GM10266 (cell line): ENCODE data around the gene GALNT13.

Experiments used
- DNase-seq: peaks from one replicate; pipeline ENCODE4 v3.0.0; 2012; ENCODE audit errors: extremely low spot score
- CTCF ChIP-seq: IDR thresholded peaks from 2 replicates; pipeline ENCODE4 v1.5.1; 2012; ENCODE audit warnings: mild to moderate bottlenecking, low read depth; ENCODE audit not compliant: control insufficient read depth, insufficient read depth; ENCODE audit errors: missing control alignments

Gene GALNT13

GRCh38 chr2:154203902-154204301 lies 332.2 kb downstream of the GALNT13 start:
- DNase-seq: no peak
- no peak for TF ChIP-seq CTCF

- no peak for DNase-seq
- TF ChIP-seq CTCF: no peak
Observed at GRCh38 chr2:154207288-154208047, 335.7 kb downstream of the GALNT13 start.

- no peak for DNase-seq
- TF ChIP-seq CTCF: no peak
Observed at GRCh38 chr2:154223726-154224125, 352.0 kb downstream of the GALNT13 start.

GRCh38 chr2:154226931-154227330 lies 355.2 kb downstream of the GALNT13 start:
- no peak for DNase-seq
- no peak for TF ChIP-seq CTCF

- no peak for TF ChIP-seq CTCF
- no peak for DNase-seq
Observed at GRCh38 chr2:154228566-154229280, 357.0 kb downstream of the GALNT13 start.

GRCh38 chr2:154229966-154230365 lies 358.2 kb downstream of the GALNT13 start:
- no peak for TF ChIP-seq CTCF

GRCh38 chr2:154231021-154231420 lies 359.3 kb downstream of the GALNT13 start:
- no peak for TF ChIP-seq CTCF
- DNase-seq: no peak

More at GRCh38 chr2:154229966-154230365, 358.2 kb downstream of the GALNT13 start:
- no peak for DNase-seq
